Endothelial cell of umbilical vein (primary cell): Measurements from ENCODE around the gene ADH5.

Source experiments
- CTCF ChIP-seq, 2 donors: IDR thresholded peaks; 1 replicate in 1 of 2; 2 replicates in 1 of 2; pipeline ENCODE4 v1.5.1; 2011; ENCODE audit warnings: low read length in 2 of 2, mild to moderate bottlenecking in 2 of 2, moderate library complexity in 2 of 2, control low read depth in 1 of 2, inconsistent platforms in 1 of 2, low read depth in 1 of 2; ENCODE audit not compliant: insufficient read depth in 1 of 2; ENCODE audit errors: extremely low read depth in 1 of 2
- FOS ChIP-seq: IDR thresholded peaks from 2 replicates; pipeline ENCODE4 v1.6.1; 2011; ENCODE audit warnings: mild to moderate bottlenecking, low read length, moderate library complexity, borderline replicate concordance; ENCODE audit not compliant: insufficient read depth
- MYC ChIP-seq: IDR thresholded peaks from one replicate; pipeline ENCODE4 v1.6.1; 2011; ENCODE audit warnings: mild to moderate bottlenecking, low read depth, low read length
- POLR2A ChIP-seq: IDR thresholded peaks from 2 replicates; pipeline ENCODE4 v1.6.1; 2012; ENCODE audit warnings: low read depth, mild to moderate bottlenecking, control low read depth, low read length
- POLR2AphosphoS5 ChIP-seq: IDR thresholded peaks from 2 replicates; pipeline ENCODE4 v1.6.1; 2012; ENCODE audit warnings: low read depth, mild to moderate bottlenecking, control low read depth, low read length, moderate library complexity; ENCODE audit not compliant: insufficient read depth

GRCh38 chr4:99061048-99061700 lies 27.4 kb downstream of the ADH5 start:
- TF ChIP-seq FOS (no peak), MYC (no peak), CTCF (IDR thresholded peaks at IDR 0.05; ENCODE audit: extremely low read depth in 1 of 2, insufficient read depth in 1 of 2, low read depth in 1 of 2, low read length in 2 of 2) (no peak), POLR2A (no peak), POLR2AphosphoS5 (no peak)
